Measurements from ENCODE around the gene CRYZ.

Gene CRYZ

GRCh38 chr1:74715806-74716205 is 17.0 kb downstream of the CRYZ start:
- in situ Hi-C loops (cut with HindIII; ENCODE audit: low sequenced_read_pairs): no loop called here
- H3K4me3 ChIP-seq (ENCODE audit: low read depth, low read length): no peak overlapping the region
- no peak for DNase-seq (ENCODE audit: low read depth)
- no peak for TF ChIP-seq CTCF (IDR thresholded peaks at IDR 0.05; ENCODE audit: low read depth, low read length, missing control alignments)

DNA sequence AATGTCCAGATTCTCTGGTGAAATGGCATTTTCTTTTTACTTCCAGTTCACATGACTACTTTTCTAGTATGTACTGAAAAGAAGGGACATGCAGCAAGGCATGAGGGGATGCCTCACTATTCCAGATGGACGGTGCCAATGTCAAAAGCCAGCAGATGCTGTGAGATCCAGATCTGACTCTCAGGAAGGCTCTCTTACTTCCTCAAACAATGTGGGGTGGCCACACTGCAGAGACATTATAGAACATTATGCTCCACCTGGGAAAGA is 17.7 kb downstream of the CRYZ start:
- no peak for TF ChIP-seq CTCF (IDR thresholded peaks at IDR 0.05; ENCODE audit: low read depth, low read length, missing control alignments)
- in situ Hi-C loops (cut with HindIII; ENCODE audit: low sequenced_read_pairs): no loop called here
- H3K4me3 ChIP-seq (ENCODE audit: low read depth, low read length): no peak overlapping the region
- no peak for DNase-seq (ENCODE audit: low read depth)

DNA sequence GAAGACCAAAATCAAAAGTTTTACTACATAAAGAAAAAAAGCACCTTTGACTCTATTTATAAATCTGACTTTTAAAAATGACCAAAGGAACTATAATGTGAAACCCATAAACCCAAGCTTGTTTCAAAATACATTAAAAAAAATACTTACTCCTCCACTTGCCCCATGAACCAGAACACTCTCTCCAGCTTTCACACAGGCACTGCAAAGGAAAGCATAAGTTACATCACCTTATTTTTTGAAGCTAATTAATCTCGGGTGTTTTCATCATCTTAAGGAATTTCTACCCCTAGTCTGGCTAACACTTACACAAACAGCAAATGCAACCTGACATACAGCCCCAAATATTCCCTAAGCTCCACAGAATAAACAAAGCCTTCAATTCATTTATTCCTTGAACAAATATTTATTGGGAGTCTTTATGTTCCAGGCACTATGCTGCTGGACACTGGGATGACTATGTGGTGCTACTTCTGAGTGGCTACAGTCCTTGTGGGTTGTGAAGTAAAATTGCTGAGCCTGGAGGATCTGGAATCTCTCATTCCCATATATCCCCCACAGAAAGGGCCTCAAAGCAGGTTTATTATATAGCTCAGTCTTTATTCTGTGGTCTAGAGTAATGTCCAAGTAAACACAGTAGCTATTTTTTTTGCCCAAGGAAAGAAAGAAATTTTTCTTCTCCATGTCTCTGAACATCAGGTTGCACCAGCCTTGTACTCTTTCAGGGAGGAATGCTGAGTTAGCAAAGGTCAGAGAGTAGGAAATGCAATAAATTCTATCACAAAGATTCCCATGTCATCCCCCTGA is 18.2 kb downstream of the CRYZ start:
- H3K4me3 ChIP-seq (ENCODE audit: low read depth, low read length): no peak overlapping the region
- TF ChIP-seq CTCF (IDR thresholded peaks at IDR 0.05; ENCODE audit: low read depth, low read length, missing control alignments): no peak
- no peak for DNase-seq (ENCODE audit: low read depth)
- in situ Hi-C loops (cut with HindIII; ENCODE audit: low sequenced_read_pairs): no loop called here

GRCh38 chr1:74713849-74714248 is 19.0 kb downstream of the CRYZ start:
- no peak overlapping the region for H3K4me3 ChIP-seq (ENCODE audit: low read depth, low read length)
- no peak for TF ChIP-seq CTCF (IDR thresholded peaks at IDR 0.05; ENCODE audit: low read depth, low read length, missing control alignments)
- in situ Hi-C loops (cut with HindIII; ENCODE audit: low sequenced_read_pairs): no loop called here
- no peak for DNase-seq (ENCODE audit: low read depth)

GRCh38 chr1:74712881-74713280 is 20.0 kb downstream of the CRYZ start:
- no peak overlapping the region for H3K4me3 ChIP-seq (ENCODE audit: low read depth, low read length)
- DNase-seq (ENCODE audit: low read depth): no peak
- in situ Hi-C loops (cut with HindIII; ENCODE audit: low sequenced_read_pairs): no loop called here
- no peak for TF ChIP-seq CTCF (IDR thresholded peaks at IDR 0.05; ENCODE audit: low read depth, low read length, missing control alignments)

GRCh38 chr1:74703386-74704182 is 29.3 kb downstream of the CRYZ start:
- in situ Hi-C loops (cut with HindIII; ENCODE audit: low sequenced_read_pairs): no loop called here
- no peak for TF ChIP-seq CTCF (IDR thresholded peaks at IDR 0.05; ENCODE audit: low read depth, low read length, missing control alignments)
- no peak for DNase-seq (ENCODE audit: low read depth)
- no peak overlapping the region for H3K4me3 ChIP-seq (ENCODE audit: low read depth, low read length)
